Right lobe of liver (tissue), 6 donors: Measurements from ENCODE around the gene PHF12. TPM values are rescaled to one million over a fixed set of nuclear protein-coding genes. Genes with fewer than 3 reads are reported as not detected.

Source experiments
- ATAC-seq, 4 donors: fragments of 200-7000 bp; cut with Tn5 transposase; one replicate each; pipeline ENCODE4 v1.9.1; 2020; ENCODE audit warnings: mild to moderate bottlenecking in 4 of 4, moderate library complexity in 4 of 4
- DNase-seq, 3 donors: peaks; one replicate each; pipeline ENCODE4 v3.0.0-alpha.2; 2020
- H3K27ac ChIP-seq, 3 donors: fragments of 200-600 bp; one replicate each; pipeline ENCODE4 v1.8.0; 2022
- H3K27me3 ChIP-seq, 2 donors: fragments of 200-600 bp; one replicate each; pipeline ENCODE4 v1.8.0; 2022
- H3K36me3 ChIP-seq, 4 donors: fragments of 200-600 bp; sonication (generic) in 1 of 4; one replicate each; pipeline versions ENCODE4 v1.5.1 to v1.8.0; 2017 to 2022; ENCODE audit warnings: control low read depth in 1 of 4
- H3K4me1 ChIP-seq, 4 donors: fragments of 200-600 bp; sonication (generic) in 1 of 4; one replicate each; pipeline versions ENCODE4 v1.5.1 to v1.8.0; 2017 to 2022; ENCODE audit warnings: control low read depth in 1 of 4
- H3K4me3 ChIP-seq, 3 donors: fragments of 200-600 bp; one replicate each; pipeline ENCODE4 v1.8.0; 2022
- H3K9me3 ChIP-seq, 4 donors: fragments of 200-600 bp; sonication (generic) in 1 of 4; one replicate each; pipeline versions ENCODE4 v1.5.1 to v1.8.0; 2017 to 2022; ENCODE audit warnings: control low read depth in 1 of 4
- CTCF ChIP-seq, 4 donors: fragments of 200-600 bp in 3 of 4; fragments of 450-650 bp in 1 of 4; IDR thresholded peaks; one replicate each; pipeline versions ENCODE4 v1.5.1 to v1.8.0; 2016 to 2022; ENCODE audit warnings: antibody characterized with exemption in 4 of 4, mild to moderate bottlenecking in 2 of 4
- POLR2A ChIP-seq: fragments of 450-650 bp; IDR thresholded peaks from one replicate; pipeline ENCODE4 v1.6.1; 2017; ENCODE audit warnings: antibody characterized with exemption, mild to moderate bottlenecking
- WGBS: methylation state at CpG from one replicate; pipeline ENCODE4 v1.1.6; 2018; ENCODE audit warnings: low coverage, low lambda C conversion rate; ENCODE audit not compliant: insufficient coverage; ENCODE audit errors: missing lambda C conversion rate; 5-methylcytosine and 5-hydroxymethylcytosine counted together
- intact Hi-C, 2 donors: fragments of 100-400 bp; cut with DNase I; formaldehyde crosslinking; loops; one replicate each; pipeline versions ENCODE4 v1.11.2 to v1.14.1; 2022
- total RNA-seq, 6 experiments: library from RNA; depleted of rRNA in 2 of 6; stranded (reverse); fragments of >200 nt in 2 of 6; fragmentation: NEBNext Ultra II Directional in 3 of 6; extraction: Animal tissue kit (Norgen Biotek cat#: 25700) in 3 of 6; gene quantifications; one replicate each; pipeline versions ENCODE4 v1.1.0 to v1.2.4, GENCODE V29; 2016 to 2023
- donor health status: DM: no; HTN: yes; CAD: no.
- donor health status: DM: no; HTN: no; CAD: no.
- donor health status: DM: no; HTN: no; CAD: no.
- donor health status: DM: no; HTN: yes; CAD: no.
- donor health status: DM: no; HTN: yes; CAD: no.

The PHF12 gene
- total RNA-seq, 6 experiments from 2014 or later, result 13.0 to 33.1 (median 17.4) TPM

GRCh38 chr17:28912281-28912937 is 38.9 kb downstream of the PHF12 start:
- Histone ChIP-seq H3K4me1 (peaks cover 0 to 30% (median 9%) of the 10 kb centered on the region in 4 donors), H3K36me3 (peaks cover 0 to 86% (median 40%) of the 10 kb centered on the region in 4 donors), H3K27ac (peak overlapping the region in 2 of 3 donors; percentile 40 to 44), H3K27me3 (no peaks in the 10 kb centered on the region), H3K4me3 (no peak overlapping the region), H3K9me3 (no peaks in the 10 kb centered on the region)
- TF ChIP-seq CTCF (IDR thresholded peaks at IDR 0.05) (peak; percentile 41 to 55 (median 48)), POLR2A (no peak)
- intact Hi-C loops, result loop anchor here (10.0 kb wide), 2 partner anchors 58 to 158 kb away; partner anchors contain the start of gene ERAL1 (in 1 of the 2)
- 26% methylated on average over 7 of the region's 20 CpGs for WGBS
- ATAC-seq, result peak; percentile 47 to 61 (median 52)
- peak in 1 of 3 donors; percentile 57 for DNase-seq

- Histone ChIP-seq H3K27me3 (no peaks in the 10 kb centered on the region), H3K27ac (peak overlapping the region in 2 of 3 donors; percentile 40 to 44), H3K4me3 (no peak overlapping the region), H3K36me3 (peaks cover 0 to 79% (median 34%) of the 10 kb centered on the region in 4 donors), H3K9me3 (no peaks in the 10 kb centered on the region), H3K4me1 (peaks cover 0 to 30% (median 9%) of the 10 kb centered on the region in 4 donors)
- ATAC-seq (no peak), DNase-seq (no peak)
- 93% methylated on average over 5 of the region's 13 CpGs for WGBS
- TF ChIP-seq POLR2A (no peak), CTCF (IDR thresholded peaks at IDR 0.05) (no peak)
- intact Hi-C loops, result loop anchor here (10.0 kb wide), 2 partner anchors 57 to 157 kb away; partner anchors contain the start of gene ERAL1 (in 1 of the 2)
Observed at GRCh38 chr17:28911411-28912045, 39.8 kb downstream of the PHF12 start.

GRCh38 chr17:28910534-28910933 is 40.8 kb downstream of the PHF12 start:
- Histone ChIP-seq H3K9me3 (no peaks in the 10 kb centered on the region), H3K27ac (no peak overlapping the region), H3K4me1 (peaks cover 0 to 30% (median 9%) of the 10 kb centered on the region in 4 donors), H3K36me3 (peaks cover 0 to 78% (median 31%) of the 10 kb centered on the region in 4 donors), H3K27me3 (no peaks in the 10 kb centered on the region), H3K4me3 (no peak overlapping the region)
- DNase-seq (no peak), ATAC-seq (no peak)
- intact Hi-C loops, result loop anchor here (10.0 kb wide), 2 partner anchors 56 to 156 kb away; partner anchors contain the start of gene ERAL1 (in 1 of the 2)
- WGBS, result 100% methylated on average over 1 of the region's 1 CpG
- TF ChIP-seq POLR2A (no peak), CTCF (IDR thresholded peaks at IDR 0.05) (no peak)

GRCh38 chr17:28908640-28909167 is 42.6 kb downstream of the PHF12 start:
- DNase-seq, result no peak
- Histone ChIP-seq H3K4me3 (no peak overlapping the region), H3K27me3 (no peaks in the 10 kb centered on the region), H3K4me1 (peaks cover 0 to 30% (median 9%) of the 10 kb centered on the region in 4 donors), H3K27ac (peak overlapping the region; percentile 29 to 64 (median 41)), H3K9me3 (no peaks in the 10 kb centered on the region), H3K36me3 (peaks cover 0 to 61% (median 20%) of the 10 kb centered on the region in 4 donors)
- intact Hi-C loops, result no loop called here
- no peak for TF ChIP-seq POLR2A
- TF ChIP-seq CTCF (IDR thresholded peaks at IDR 0.05), result no peak
- 30% methylated on average over 5 of the region's 6 CpGs for WGBS
- peak; percentile 53 to 73 (median 69) for ATAC-seq
